Spinal cord (tissue), 10 donors: ENCODE measurements around the gene RGS2. TPM values are rescaled to one million over a fixed set of nuclear protein-coding genes. Genes with fewer than 3 reads are reported as not detected.

Experiments
- DNase-seq, 6 donors: peaks; one replicate each; pipeline versions ENCODE4 v3.0.0 to v3.0.0-alpha.2; 2013 to 2015; ENCODE audit warnings: low spot score in 6 of 6, low read depth in 4 of 6
- H3K27ac ChIP-seq: one replicate; pipeline ENCODE4 v1.5.1; 2013; ENCODE audit warnings: low read depth, low read length, control low read depth
- H3K27me3 ChIP-seq: one replicate; pipeline ENCODE4 v1.6.1; 2013; ENCODE audit warnings: low read length; ENCODE audit not compliant: control insufficient read depth, insufficient read depth
- H3K36me3 ChIP-seq: one replicate; pipeline ENCODE4 v1.6.1; 2013; ENCODE audit warnings: low read length; ENCODE audit not compliant: control insufficient read depth, insufficient read depth
- H3K4me1 ChIP-seq: one replicate; pipeline ENCODE4 v1.6.1; 2013; ENCODE audit warnings: low read length; ENCODE audit not compliant: control insufficient read depth, insufficient read depth
- H3K4me3 ChIP-seq: one replicate; pipeline ENCODE4 v1.5.1; 2013; ENCODE audit warnings: low read depth, low read length, control low read depth
- H3K9me3 ChIP-seq: one replicate; pipeline ENCODE4 v1.6.1; 2013; ENCODE audit warnings: low read length; ENCODE audit not compliant: control insufficient read depth, insufficient read depth
- WGBS: methylation state at CpG from one replicate; pipeline ENCODE4 v1.1.5; 2013; ENCODE audit warnings: missing lambda C conversion rate; ENCODE audit not compliant: insufficient coverage; 5-methylcytosine and 5-hydroxymethylcytosine counted together
- polyA plus RNA-seq, 2 donors: library from polyadenylated mRNA; unstranded; fragments of 120-200 nt; gene quantifications; one replicate each; pipeline ENCODE4 v1.2.1, GENCODE V29; 2013; ENCODE audit not compliant: insufficient read length in 2 of 2
- total RNA-seq, 2 donors: library from RNA; depleted of rRNA in 1 of 2; stranded (reverse); fragments of 120-200 nt in 1 of 2; fragments of >200 nt in 1 of 2; gene quantifications; one replicate each; pipeline versions ENCODE4 v1.2.3 to v1.2.4, GENCODE V29; 2013 to 2014
- donor health status: healthy.

The RGS2 gene
- total and polyA plus RNA-seq, 4 donors, result 30.5 to 81.8 (median 34.6) TPM

DNA sequence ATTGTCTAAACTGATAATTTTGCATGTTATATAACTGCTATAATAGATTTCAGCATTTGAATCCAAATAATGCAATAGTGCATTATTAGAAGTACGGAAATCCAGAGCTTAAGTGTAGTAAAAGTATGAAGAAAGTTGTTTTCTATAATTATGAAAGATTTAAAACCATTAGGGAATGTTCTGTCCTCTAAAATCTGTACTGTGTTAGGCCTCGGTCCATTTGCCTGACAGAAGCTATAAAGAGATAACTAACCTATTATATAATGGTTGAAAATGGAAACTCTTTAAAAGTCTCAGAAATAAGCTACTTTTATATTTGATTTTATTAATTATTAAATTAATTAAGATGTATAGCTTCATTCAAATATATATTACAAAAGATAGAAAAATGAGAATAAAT, 16.2 kb upstream of the RGS2 start:
- H3K4me1 ChIP-seq, result no peaks in the 10 kb centered on the region
- WGBS, result no CpG with 5 or more reads among the region's 2 CpGs
- no peak for DNase-seq
- H3K9me3 ChIP-seq, result no peaks in the 10 kb centered on the region
- H3K4me3 ChIP-seq, result no peak overlapping the region
- H3K27ac ChIP-seq, result no peak overlapping the region
- H3K27me3 ChIP-seq, result no peaks in the 10 kb centered on the region
- H3K36me3 ChIP-seq, result no peaks in the 10 kb centered on the region

DNA sequence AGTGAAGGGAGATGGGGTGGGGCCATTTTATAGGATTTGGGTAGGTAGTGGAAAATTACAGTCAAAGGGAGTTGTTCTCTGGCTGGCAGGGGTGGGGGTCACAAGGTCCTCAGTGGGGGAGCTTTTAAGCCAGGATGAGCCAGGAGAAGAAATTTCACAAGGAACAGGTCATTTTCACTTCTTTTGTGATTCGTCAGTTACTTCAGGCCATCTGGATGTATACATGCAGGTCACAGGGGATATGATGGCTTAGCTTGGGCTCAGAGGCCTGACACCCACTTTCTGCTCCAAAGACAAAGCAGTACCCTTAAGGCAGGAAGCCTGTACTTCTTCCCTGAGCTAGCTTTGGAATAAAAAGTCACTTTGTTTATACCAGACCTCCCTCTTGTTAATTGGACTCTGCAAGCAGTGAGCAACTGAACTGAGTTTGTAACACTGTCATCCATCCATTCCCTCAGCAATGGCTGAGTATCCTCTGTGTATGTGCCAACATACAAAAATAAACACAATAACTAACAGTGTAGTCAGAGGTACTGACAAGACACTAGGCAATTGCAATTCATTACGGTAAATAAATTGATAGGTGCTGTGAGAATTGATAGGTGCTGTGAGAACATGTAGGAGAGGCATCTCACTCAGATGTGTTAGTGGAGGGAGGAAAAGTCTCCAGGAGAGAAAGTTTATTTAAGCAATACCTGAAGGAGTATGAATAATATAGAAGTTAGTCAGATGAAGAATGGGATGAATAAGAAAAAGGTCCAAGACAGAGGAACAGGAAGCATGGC, 14.7 kb upstream of the RGS2 start:
- Histone ChIP-seq H3K27ac (no peak overlapping the region), H3K4me1 (no peaks in the 10 kb centered on the region), H3K27me3 (no peaks in the 10 kb centered on the region), H3K36me3 (no peaks in the 10 kb centered on the region), H3K9me3 (no peaks in the 10 kb centered on the region), H3K4me3 (no peak overlapping the region)
- 80% methylated on average over 1 of the region's 2 CpGs for WGBS
- DNase-seq, result no peak

DNA sequence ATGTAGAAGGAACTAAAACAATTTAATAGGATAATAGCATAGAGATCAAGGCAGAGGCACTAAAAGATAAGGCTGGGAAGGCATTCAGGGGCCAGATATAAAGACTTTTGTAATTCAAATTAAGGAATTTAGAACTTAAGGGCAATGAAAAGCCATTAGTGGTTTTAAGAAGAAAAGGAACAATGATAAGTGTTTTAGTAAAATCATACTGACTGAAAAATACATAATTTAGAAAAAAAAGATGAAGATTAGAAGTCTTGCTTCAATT, 14.1 kb upstream of the RGS2 start:
- H3K27ac ChIP-seq, result no peak overlapping the region

DNA sequence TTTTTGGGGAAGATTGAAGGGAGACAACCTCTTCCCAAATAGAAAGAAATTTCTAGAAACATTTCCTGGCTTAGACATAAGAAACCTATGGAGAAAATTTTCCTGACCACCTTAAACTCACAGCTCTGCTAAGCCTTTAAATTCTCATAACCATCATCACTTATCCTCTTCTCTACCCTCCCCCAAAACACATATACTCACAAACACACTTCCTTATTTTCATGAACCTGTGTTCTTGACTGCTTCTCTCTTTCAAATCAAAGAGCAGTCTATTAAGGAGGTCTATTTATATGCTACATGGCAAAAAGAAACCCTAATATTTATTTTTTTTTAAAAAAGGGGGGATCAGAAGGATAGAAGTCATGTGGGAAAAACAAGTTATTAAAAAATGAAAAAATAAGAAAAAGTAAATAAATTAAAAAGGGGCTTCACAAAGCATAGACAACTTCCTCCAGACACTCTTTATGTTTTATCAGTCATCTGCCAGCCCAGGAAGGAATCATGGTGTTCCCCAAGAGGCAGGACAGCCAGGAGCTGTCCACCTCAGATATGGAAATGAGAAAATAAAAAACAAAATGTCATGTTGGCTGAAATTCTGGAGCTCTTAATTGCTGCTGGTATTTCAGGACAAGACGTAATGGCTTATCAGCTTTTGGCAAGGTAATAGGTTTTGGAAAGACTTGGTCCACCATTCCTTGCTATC, 12.8 kb upstream of the RGS2 start:
- H3K27ac ChIP-seq, result no peak overlapping the region
- H3K27me3 ChIP-seq, result no peaks in the 10 kb centered on the region
- DNase-seq, result no peak
- no peaks in the 10 kb centered on the region for H3K4me1 ChIP-seq
- no peak overlapping the region for H3K4me3 ChIP-seq
- no peaks in the 10 kb centered on the region for H3K36me3 ChIP-seq
- no peaks in the 10 kb centered on the region for H3K9me3 ChIP-seq
- WGBS, result no CpG with 5 or more reads among the region's 1 CpG

More for the DNA sequence above, 14.1 kb upstream of the RGS2 start:
- H3K9me3 ChIP-seq, result no peaks in the 10 kb centered on the region
- H3K27me3 ChIP-seq, result no peaks in the 10 kb centered on the region
- H3K4me3 ChIP-seq, result no peak overlapping the region
- no peaks in the 10 kb centered on the region for H3K36me3 ChIP-seq
- no peak for DNase-seq
- H3K4me1 ChIP-seq, result no peaks in the 10 kb centered on the region

DNA sequence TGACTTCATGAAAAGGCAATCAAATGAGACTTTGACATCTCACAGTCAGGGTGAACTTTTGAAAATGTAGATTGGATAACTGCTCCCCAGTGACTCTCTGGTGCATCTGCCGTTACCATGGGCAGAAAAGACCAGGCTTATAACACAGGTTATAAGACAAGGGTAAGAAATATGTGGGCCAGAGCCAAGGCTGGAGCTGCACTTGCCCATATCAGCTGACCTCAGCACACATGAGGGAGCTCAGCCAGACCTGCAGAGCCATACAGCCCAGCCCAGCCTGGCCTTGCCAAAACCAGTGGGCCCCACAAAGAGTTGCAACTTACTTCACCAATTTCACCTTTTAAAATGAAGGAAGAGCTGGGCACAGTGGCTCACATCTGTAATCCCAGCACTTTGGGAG, 11.7 kb upstream of the RGS2 start:
- Histone ChIP-seq H3K27me3 (no peaks in the 10 kb centered on the region), H3K36me3 (no peaks in the 10 kb centered on the region), H3K4me1 (no peaks in the 10 kb centered on the region), H3K4me3 (no peak overlapping the region), H3K27ac (no peak overlapping the region), H3K9me3 (no peaks in the 10 kb centered on the region)
- WGBS, result 100% methylated on average over 1 of the region's 1 CpG
- no peak for DNase-seq

DNA sequence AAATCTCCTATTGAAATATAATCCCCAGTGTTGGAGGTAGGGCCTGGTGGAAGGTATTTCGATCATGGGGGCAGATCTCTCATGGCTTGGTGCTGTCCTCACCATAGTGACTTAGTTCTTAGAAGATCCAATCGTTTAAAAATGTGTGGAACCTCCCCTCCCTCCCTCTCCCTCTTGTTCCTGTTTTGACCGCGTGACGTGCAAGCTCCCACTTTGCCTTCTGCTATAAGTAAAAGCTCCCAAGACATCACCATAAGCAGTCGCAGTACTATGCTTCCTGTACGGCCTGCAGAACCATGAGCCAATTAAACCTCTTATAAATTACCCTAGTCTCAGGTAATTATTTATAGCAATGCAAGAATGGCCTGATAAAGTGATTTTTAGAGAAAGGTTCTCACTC, 10.9 kb upstream of the RGS2 start:
- 96% methylated on average over 3 of the region's 7 CpGs for WGBS
- no peaks in the 10 kb centered on the region for H3K36me3 ChIP-seq
- DNase-seq, result no peak
- no peaks in the 10 kb centered on the region for H3K4me1 ChIP-seq
- no peaks in the 10 kb centered on the region for H3K9me3 ChIP-seq
- H3K27ac ChIP-seq, result no peak overlapping the region
- H3K27me3 ChIP-seq, result no peaks in the 10 kb centered on the region
- H3K4me3 ChIP-seq, result no peak overlapping the region

DNA sequence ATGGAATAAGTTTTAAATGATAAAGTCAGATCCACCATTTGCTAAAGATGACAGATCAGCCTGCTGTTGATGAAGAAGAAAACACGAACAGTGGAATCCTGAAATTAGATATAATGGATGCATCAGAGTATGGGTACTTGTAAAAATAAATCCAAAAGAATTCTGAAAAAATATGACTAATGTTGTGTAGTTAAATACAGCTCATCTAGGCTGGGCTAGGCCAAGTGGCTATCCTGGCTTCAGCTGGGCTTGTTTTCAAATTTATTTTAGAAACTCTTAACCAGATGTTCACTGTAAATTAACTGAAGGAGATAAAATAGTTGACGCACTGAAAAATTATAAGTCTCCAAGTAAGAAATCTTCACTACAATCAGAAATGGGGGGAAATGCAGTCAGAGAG, 7.4 kb upstream of the RGS2 start:
- Histone ChIP-seq H3K4me1 (no peaks in the 10 kb centered on the region), H3K4me3 (no peak overlapping the region), H3K27me3 (no peaks in the 10 kb centered on the region), H3K27ac (no peak overlapping the region), H3K36me3 (no peaks in the 10 kb centered on the region), H3K9me3 (no peaks in the 10 kb centered on the region)
- DNase-seq, result no peak
- 100% methylated on average over 1 of the region's 2 CpGs for WGBS

DNA sequence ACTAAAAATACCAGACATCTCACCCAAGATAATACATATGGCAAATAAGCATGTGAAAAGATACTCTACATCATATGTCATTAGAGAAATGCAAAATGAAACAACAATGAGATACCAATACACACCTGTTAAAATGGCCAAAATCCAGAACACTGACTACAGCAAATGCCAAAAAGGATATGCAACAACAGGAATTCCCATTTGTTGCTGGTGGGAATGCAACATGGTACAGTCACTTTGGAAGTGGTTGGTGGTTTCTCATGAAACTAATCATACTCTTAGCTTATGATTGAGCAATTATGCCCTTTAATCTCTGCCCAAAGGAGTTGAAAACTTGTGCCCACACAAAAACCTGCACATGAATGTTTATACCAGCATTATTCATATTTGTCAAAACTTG, 6.4 kb upstream of the RGS2 start:
- Histone ChIP-seq H3K36me3 (no peaks in the 10 kb centered on the region), H3K9me3 (no peaks in the 10 kb centered on the region), H3K4me1 (no peaks in the 10 kb centered on the region)

DNA sequence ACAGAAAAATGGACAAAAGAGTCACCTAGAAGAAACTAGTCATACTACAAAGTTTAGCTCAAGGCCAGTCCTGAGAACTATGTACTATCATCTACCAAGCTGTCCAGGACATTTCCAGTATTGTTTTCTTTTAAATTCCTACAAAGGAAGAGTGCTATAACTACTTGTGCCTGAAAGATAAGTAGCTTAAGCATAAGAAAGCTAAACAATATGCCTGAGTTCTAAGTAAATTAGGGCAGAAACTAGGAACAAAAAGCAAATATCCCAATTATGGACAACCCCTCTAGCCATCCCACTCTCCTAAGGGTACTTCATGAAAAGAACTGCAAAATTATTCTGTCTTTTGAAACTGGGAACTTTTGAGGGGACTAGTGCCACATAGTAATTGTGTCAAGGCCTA, 5.3 kb upstream of the RGS2 start:
- Histone ChIP-seq H3K27me3 (no peaks in the 10 kb centered on the region), H3K27ac (no peak overlapping the region), H3K9me3 (no peaks in the 10 kb centered on the region), H3K36me3 (no peaks in the 10 kb centered on the region), H3K4me1 (peaks cover 4% of the 10 kb centered on the region), H3K4me3 (no peak overlapping the region)
- DNase-seq, result no peak

More for the DNA sequence above, 6.4 kb upstream of the RGS2 start:
- H3K4me3 ChIP-seq, result no peak overlapping the region
- DNase-seq, result no peak
- no peak overlapping the region for H3K27ac ChIP-seq
- no peaks in the 10 kb centered on the region for H3K27me3 ChIP-seq

DNA sequence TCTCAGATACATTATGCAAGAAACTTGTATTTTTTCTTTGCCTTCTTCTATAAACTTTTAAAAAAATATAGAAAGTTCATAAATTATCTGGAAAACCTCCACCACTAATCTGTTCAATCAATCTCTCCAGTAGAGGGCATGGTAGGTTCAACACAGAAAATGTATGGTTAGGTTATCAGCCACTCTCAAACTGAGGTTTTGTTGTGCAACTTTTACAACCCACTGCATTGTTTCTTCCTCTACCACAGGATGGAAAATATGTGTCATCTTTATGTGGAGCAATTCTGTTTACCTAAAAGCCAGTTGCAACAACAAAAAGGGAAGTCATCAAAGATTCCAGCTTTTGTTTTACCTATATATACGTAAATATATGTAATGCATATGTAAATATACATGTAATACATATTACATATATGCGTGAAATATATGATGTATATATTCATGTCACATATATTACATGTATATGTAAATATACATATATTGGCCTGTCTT, 3.0 kb upstream of the RGS2 start:
- no peak overlapping the region for H3K4me3 ChIP-seq
- no peak overlapping the region for H3K27ac ChIP-seq
- H3K27me3 ChIP-seq, result no peaks in the 10 kb centered on the region
- no peaks in the 10 kb centered on the region for H3K9me3 ChIP-seq
- WGBS, result no CpG with 5 or more reads among the region's 2 CpGs
- H3K36me3 ChIP-seq, result no peaks in the 10 kb centered on the region
- DNase-seq, result peak in 2 of 6 donors; percentile 57 to 68
- H3K4me1 ChIP-seq, result peaks cover 4% of the 10 kb centered on the region
